ENCODE results near the gene PHACTR1. TPM values are rescaled to one million over a fixed set of nuclear protein-coding genes. Genes with fewer than 3 reads are reported as not detected.

Gene PHACTR1
- polyA plus RNA-seq, 1 of the 3 experiments (the other 2 are of a cell fraction): 0.12 TPM

DNA sequence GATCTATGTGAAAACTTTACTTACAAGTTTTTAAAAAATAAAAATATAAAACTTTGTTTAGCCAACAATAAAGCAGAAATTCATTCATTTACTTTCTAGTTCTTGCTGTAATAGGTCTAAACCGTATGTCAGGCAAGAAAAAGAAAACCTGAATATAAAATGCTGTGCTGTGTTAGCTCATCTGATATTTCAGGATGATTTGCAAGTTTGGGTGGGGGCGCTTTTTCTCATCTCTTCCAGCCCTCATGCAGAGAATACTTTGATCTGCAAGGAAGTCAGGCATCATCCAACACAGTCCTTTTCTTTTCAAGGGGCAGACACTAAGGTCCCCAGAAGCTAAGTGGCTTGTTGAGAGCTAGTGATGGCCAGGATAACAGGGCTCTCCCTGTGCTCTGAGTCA is 458.5 kb downstream of the PHACTR1 start:
- CTCF ChIA-PET: no interaction called here
- WGBS (ENCODE audit: low lambda C conversion rate): 22% methylated on average over 2 of the region's 2 CpGs
- H3K9me2 ChIP-seq: no peaks in the 10 kb centered on the region
- TF ChIP-seq CHD2 (IDR thresholded peaks at IDR 0.05; ENCODE audit: low read length, partially characterized antibody): no peak
- TF ChIP-seq MXI1 (IDR thresholded peaks at IDR 0.05; ENCODE audit: low read depth, low read length): no peak
- no peak for TF ChIP-seq RXRA (IDR thresholded peaks at IDR 0.05; ENCODE audit: borderline replicate concordance, low read depth)
- no peak for TF ChIP-seq RCOR1 (IDR thresholded peaks at IDR 0.05; ENCODE audit: low read length)
- no peak overlapping the region for H3K9ac ChIP-seq
- no peaks in the 10 kb centered on the region for H4K20me1 ChIP-seq (ENCODE audit: insufficient read depth)
- POLR2A ChIA-PET: no interaction called here
- no peak overlapping the region for H2AFZ ChIP-seq (ENCODE audit: low read depth)
- H3K4me3 ChIP-seq (ENCODE audit: low read depth in 2 of 2, low read length in 1 of 2): no peak overlapping the region
- no peaks in the 10 kb centered on the region for H3K27me3 ChIP-seq (ENCODE audit: insufficient read depth)
- no peaks in the 10 kb centered on the region for H3K79me2 ChIP-seq (ENCODE audit: insufficient read depth)
- DNase-seq: no peak
- no peaks in the 10 kb centered on the region for H3K9me3 ChIP-seq
- no peaks in the 10 kb centered on the region for H3K4me1 ChIP-seq (ENCODE audit: control insufficient read depth in 1 of 2, insufficient read depth in 2 of 2, low read depth in 1 of 2, low read length in 1 of 2)
- H3K36me3 ChIP-seq (replicated peaks in 1 of 2; ENCODE audit: control insufficient read depth in 1 of 2, insufficient read depth in 2 of 2, low read length in 1 of 2): no peaks in the 10 kb centered on the region
- H3K4me2 ChIP-seq: no peak overlapping the region
- H3K27ac ChIP-seq (ENCODE audit: low read depth in 2 of 2, low read length in 1 of 2): no peak overlapping the region
- no peaks in the 10 kb centered on the region for H3F3A ChIP-seq (replicated peaks; ENCODE audit: insufficient read depth)

DNA sequence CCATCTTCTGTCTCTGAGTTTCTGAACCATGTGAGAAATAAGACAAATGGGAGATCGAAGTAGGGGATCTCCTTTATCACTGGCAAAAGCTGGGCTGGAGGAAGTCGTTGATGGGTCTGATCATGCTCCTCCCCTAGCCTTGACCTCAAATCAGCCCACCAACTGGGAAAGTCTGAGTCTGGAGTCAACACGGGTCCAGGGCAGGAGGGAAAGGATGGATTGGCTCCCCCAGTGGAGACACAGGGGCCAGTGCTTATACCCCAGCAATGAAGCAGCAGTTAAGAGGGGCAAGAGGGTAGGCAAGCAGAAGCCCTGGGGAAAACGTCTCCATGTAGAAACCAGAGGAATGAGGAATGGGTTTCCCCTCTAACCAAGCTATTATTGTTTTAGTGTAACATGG is 459.2 kb downstream of the PHACTR1 start:
- no peaks in the 10 kb centered on the region for H3K79me2 ChIP-seq (ENCODE audit: insufficient read depth)
- H3K4me2 ChIP-seq: no peak overlapping the region
- H3F3A ChIP-seq (replicated peaks; ENCODE audit: insufficient read depth): no peaks in the 10 kb centered on the region
- no peak for TF ChIP-seq MXI1 (IDR thresholded peaks at IDR 0.05; ENCODE audit: low read depth, low read length)
- no peak for TF ChIP-seq EP300 (IDR thresholded peaks at IDR 0.05; ENCODE audit: borderline replicate concordance in 1 of 2, low read depth in 1 of 2, low read length in 1 of 2)
- no peak for TF ChIP-seq YY1 (IDR thresholded peaks at IDR 0.05; ENCODE audit: low read depth)
- H3K27me3 ChIP-seq (ENCODE audit: insufficient read depth): no peaks in the 10 kb centered on the region
- H3K9me3 ChIP-seq: no peaks in the 10 kb centered on the region
- H3K9me2 ChIP-seq: no peaks in the 10 kb centered on the region
- ChIA-PET CTCF (no interaction called here), POLR2A (no interaction called here)
- H3K36me3 ChIP-seq (replicated peaks in 1 of 2; ENCODE audit: control insufficient read depth in 1 of 2, insufficient read depth in 2 of 2, low read length in 1 of 2): no peaks in the 10 kb centered on the region
- no peaks in the 10 kb centered on the region for H4K20me1 ChIP-seq (ENCODE audit: insufficient read depth)
- H3K27ac ChIP-seq (ENCODE audit: low read depth in 2 of 2, low read length in 1 of 2): no peak overlapping the region
- no peak overlapping the region for H2AFZ ChIP-seq (ENCODE audit: low read depth)
- 43% methylated on average over 4 of the region's 4 CpGs for WGBS (ENCODE audit: low lambda C conversion rate)
- no peak overlapping the region for H3K9ac ChIP-seq
- no peak for DNase-seq
- H3K4me1 ChIP-seq (ENCODE audit: control insufficient read depth in 1 of 2, insufficient read depth in 2 of 2, low read depth in 1 of 2, low read length in 1 of 2): peaks cover 0 to 3% of the 10 kb centered on the region in 2 experiments; a peak in 2 of 4 replicates
- no peak overlapping the region for H3K4me3 ChIP-seq (ENCODE audit: low read depth in 2 of 2, low read length in 1 of 2)

DNA sequence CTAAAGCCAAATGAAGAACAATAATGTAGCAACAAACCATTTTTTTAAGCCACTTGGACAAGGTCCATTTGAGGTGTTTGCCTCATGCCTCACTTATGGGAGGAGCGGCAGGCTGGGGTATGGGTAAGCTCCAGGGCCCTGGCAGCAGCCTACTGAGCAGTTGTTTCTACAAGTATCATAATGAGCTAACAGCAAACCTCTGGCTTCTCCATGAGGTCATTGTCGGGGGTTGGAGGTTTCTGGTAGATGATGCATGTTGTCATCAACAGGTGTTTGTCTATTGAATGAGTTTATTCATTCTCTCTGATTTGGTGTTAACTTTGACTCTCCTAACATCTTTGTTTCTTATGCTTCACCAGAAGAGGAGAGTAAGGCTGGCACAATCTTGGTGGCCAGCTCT is 461.1 kb downstream of the PHACTR1 start:
- peaks cover 0 to 9% of the 10 kb centered on the region in 2 experiments; a peak in 2 of 4 replicates for H3K4me1 ChIP-seq (ENCODE audit: control insufficient read depth in 1 of 2, insufficient read depth in 2 of 2, low read depth in 1 of 2, low read length in 1 of 2)
- TF ChIP-seq, protein P1, sequence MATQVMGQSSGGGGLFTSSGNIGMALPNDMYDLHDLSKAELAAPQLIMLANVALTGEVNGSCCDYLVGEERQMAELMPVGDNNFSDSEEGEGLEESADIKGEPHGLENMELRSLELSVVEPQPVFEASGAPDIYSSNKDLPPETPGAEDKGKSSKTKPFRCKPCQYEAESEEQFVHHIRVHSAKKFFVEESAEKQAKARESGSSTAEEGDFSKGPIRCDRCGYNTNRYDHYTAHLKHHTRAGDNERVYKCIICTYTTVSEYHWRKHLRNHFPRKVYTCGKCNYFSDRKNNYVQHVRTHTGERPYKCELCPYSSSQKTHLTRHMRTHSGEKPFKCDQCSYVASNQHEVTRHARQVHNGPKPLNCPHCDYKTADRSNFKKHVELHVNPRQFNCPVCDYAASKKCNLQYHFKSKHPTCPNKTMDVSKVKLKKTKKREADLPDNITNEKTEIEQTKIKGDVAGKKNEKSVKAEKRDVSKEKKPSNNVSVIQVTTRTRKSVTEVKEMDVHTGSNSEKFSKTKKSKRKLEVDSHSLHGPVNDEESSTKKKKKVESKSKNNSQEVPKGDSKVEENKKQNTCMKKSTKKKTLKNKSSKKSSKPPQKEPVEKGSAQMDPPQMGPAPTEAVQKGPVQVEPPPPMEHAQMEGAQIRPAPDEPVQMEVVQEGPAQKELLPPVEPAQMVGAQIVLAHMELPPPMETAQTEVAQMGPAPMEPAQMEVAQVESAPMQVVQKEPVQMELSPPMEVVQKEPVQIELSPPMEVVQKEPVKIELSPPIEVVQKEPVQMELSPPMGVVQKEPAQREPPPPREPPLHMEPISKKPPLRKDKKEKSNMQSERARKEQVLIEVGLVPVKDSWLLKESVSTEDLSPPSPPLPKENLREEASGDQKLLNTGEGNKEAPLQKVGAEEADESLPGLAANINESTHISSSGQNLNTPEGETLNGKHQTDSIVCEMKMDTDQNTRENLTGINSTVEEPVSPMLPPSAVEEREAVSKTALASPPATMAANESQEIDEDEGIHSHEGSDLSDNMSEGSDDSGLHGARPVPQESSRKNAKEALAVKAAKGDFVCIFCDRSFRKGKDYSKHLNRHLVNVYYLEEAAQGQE (IDR thresholded peaks at IDR 0.05; ENCODE audit: low read depth, low read length): no peak
- TF ChIP-seq GATA2 (CRISPR knock-in tag; IDR thresholded peaks at IDR 0.05) (no peak), EZH2phosphoT487 (IDR thresholded peaks at IDR 0.05; ENCODE audit: borderline replicate concordance, low read depth) (no peak), FOXM1 (IDR thresholded peaks at IDR 0.05; ENCODE audit: low read depth) (no peak), SMC3 (IDR thresholded peaks at IDR 0.05; ENCODE audit: low read depth, low read length) (no peak), GABPA (IDR thresholded peaks at IDR 0.05; ENCODE audit: low read depth) (no peak), MXI1 (IDR thresholded peaks at IDR 0.05; ENCODE audit: low read depth, low read length) (no peak), FOSL2 (IDR thresholded peaks at IDR 0.05; ENCODE audit: borderline replicate concordance, low read depth) (no peak), MEF2A (IDR thresholded peaks at IDR 0.05; ENCODE audit: borderline replicate concordance, low read depth) (no peak)
- TF ChIP-seq, protein P2, sequence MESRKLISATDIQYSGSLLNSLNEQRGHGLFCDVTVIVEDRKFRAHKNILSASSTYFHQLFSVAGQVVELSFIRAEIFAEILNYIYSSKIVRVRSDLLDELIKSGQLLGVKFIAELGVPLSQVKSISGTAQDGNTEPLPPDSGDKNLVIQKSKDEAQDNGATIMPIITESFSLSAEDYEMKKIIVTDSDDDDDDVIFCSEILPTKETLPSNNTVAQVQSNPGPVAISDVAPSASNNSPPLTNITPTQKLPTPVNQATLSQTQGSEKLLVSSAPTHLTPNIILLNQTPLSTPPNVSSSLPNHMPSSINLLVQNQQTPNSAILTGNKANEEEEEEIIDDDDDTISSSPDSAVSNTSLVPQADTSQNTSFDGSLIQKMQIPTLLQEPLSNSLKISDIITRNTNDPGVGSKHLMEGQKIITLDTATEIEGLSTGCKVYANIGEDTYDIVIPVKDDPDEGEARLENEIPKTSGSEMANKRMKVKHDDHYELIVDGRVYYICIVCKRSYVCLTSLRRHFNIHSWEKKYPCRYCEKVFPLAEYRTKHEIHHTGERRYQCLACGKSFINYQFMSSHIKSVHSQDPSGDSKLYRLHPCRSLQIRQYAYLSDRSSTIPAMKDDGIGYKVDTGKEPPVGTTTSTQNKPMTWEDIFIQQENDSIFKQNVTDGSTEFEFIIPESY (IDR thresholded peaks at IDR 0.05; ENCODE audit: borderline replicate concordance, low read depth): no peak
- TF ChIP-seq, protein P3, sequence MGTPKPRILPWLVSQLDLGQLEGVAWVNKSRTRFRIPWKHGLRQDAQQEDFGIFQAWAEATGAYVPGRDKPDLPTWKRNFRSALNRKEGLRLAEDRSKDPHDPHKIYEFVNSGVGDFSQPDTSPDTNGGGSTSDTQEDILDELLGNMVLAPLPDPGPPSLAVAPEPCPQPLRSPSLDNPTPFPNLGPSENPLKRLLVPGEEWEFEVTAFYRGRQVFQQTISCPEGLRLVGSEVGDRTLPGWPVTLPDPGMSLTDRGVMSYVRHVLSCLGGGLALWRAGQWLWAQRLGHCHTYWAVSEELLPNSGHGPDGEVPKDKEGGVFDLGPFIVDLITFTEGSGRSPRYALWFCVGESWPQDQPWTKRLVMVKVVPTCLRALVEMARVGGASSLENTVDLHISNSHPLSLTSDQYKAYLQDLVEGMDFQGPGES (IDR thresholded peaks at IDR 0.05; ENCODE audit: low read depth, low read length): no peak

More for the DNA sequence above, 461.1 kb downstream of the PHACTR1 start:
- no peaks in the 10 kb centered on the region; the same call in 1 of the 2 replicates for H3K27me3 ChIP-seq (ENCODE audit: insufficient read depth)
- H4K20me1 ChIP-seq (ENCODE audit: insufficient read depth): no peaks in the 10 kb centered on the region
- H3K9me3 ChIP-seq: no peaks in the 10 kb centered on the region
- CTCF ChIA-PET: interaction anchor here (1.4 kb wide), 1 partner anchor 21 kb away, joined by 3 read pairs; no protein-coding TSS in a partner anchor
- no peak overlapping the region for H3K9ac ChIP-seq
- no peak overlapping the region for H3K4me2 ChIP-seq
- no peak overlapping the region for H2AFZ ChIP-seq (ENCODE audit: low read depth)
- H3K4me3 ChIP-seq (ENCODE audit: low read depth in 2 of 2, low read length in 1 of 2): no peak overlapping the region
- POLR2A ChIA-PET: no interaction called here
- H3K36me3 ChIP-seq (replicated peaks in 1 of 2; ENCODE audit: control insufficient read depth in 1 of 2, insufficient read depth in 2 of 2, low read length in 1 of 2): no peaks in the 10 kb centered on the region
- no peaks in the 10 kb centered on the region for H3K9me2 ChIP-seq
- no peaks in the 10 kb centered on the region for H3K79me2 ChIP-seq (ENCODE audit: insufficient read depth)
- no peaks in the 10 kb centered on the region for H3F3A ChIP-seq (replicated peaks; ENCODE audit: insufficient read depth)
- H3K27ac ChIP-seq (ENCODE audit: low read depth in 2 of 2, low read length in 1 of 2): no peak overlapping the region
- no peak for DNase-seq
- WGBS (ENCODE audit: low lambda C conversion rate): 56% methylated on average over 2 of the region's 2 CpGs

All from SK-N-SH (cell line).